ENCODE results near the gene DSP.

The DSP gene

GRCh38 chr6:7518877-7519276 lies 22.6 kb upstream of the DSP start:
- Mint-ChIP-seq H3K9me3 (no peaks in the 10 kb centered on the region), H3K27ac (no peak overlapping the region), H3K4me1 (peaks cover 5% of the 10 kb centered on the region), H3K4me3 (no peak overlapping the region), H3K27me3 (peaks cover 11% of the 10 kb centered on the region), H3K36me3 (no peaks in the 10 kb centered on the region)
- ATAC-seq (ENCODE audit: low read depth), result no peak
- DNase-seq (ENCODE audit: low spot score in 2 of 2), result no peak

GRCh38 chr6:7522873-7523272 lies 18.6 kb upstream of the DSP start:
- peaks cover 16% of the 10 kb centered on the region for H3K27me3 Mint-ChIP-seq
- peaks cover 2% of the 10 kb centered on the region for H3K36me3 Mint-ChIP-seq
- no peak for ATAC-seq (ENCODE audit: low read depth)
- peaks cover 5% of the 10 kb centered on the region for H3K4me1 Mint-ChIP-seq
- DNase-seq (ENCODE audit: low spot score in 2 of 2), result no peak
- H3K9me3 Mint-ChIP-seq, result no peaks in the 10 kb centered on the region
- no peak overlapping the region for H3K4me3 Mint-ChIP-seq
- no peak overlapping the region for H3K27ac Mint-ChIP-seq

GRCh38 chr6:7523922-7524321 lies 17.5 kb upstream of the DSP start:
- H3K4me1 Mint-ChIP-seq, result peaks cover 5% of the 10 kb centered on the region
- peaks cover 19% of the 10 kb centered on the region for H3K27me3 Mint-ChIP-seq
- no peak overlapping the region for H3K4me3 Mint-ChIP-seq
- DNase-seq (ENCODE audit: low spot score in 2 of 2) (no peak), ATAC-seq (ENCODE audit: low read depth) (no peak)
- H3K36me3 Mint-ChIP-seq, result peaks cover 2% of the 10 kb centered on the region
- H3K9me3 Mint-ChIP-seq, result no peaks in the 10 kb centered on the region
- H3K27ac Mint-ChIP-seq, result no peak overlapping the region

GRCh38 chr6:7526755-7527154 lies 14.7 kb upstream of the DSP start:
- Mint-ChIP-seq H3K27ac (no peak overlapping the region), H3K4me1 (peaks cover 5% of the 10 kb centered on the region), H3K27me3 (peaks cover 18% of the 10 kb centered on the region), H3K4me3 (no peak overlapping the region), H3K36me3 (peaks cover 2% of the 10 kb centered on the region), H3K9me3 (no peaks in the 10 kb centered on the region)
- DNase-seq (ENCODE audit: low spot score in 2 of 2) (no peak), ATAC-seq (ENCODE audit: low read depth) (no peak)

- H3K27me3 Mint-ChIP-seq, result peaks cover 13% of the 10 kb centered on the region
- no peak overlapping the region for H3K4me3 Mint-ChIP-seq
- DNase-seq (ENCODE audit: low spot score in 2 of 2) (no peak), ATAC-seq (ENCODE audit: low read depth) (no peak)
- no peaks in the 10 kb centered on the region for H3K9me3 Mint-ChIP-seq
- no peaks in the 10 kb centered on the region for H3K4me1 Mint-ChIP-seq
- peaks cover 2% of the 10 kb centered on the region for H3K36me3 Mint-ChIP-seq
- no peak overlapping the region for H3K27ac Mint-ChIP-seq
Observed at GRCh38 chr6:7528565-7528964, 12.9 kb upstream of the DSP start.

- peaks cover 13% of the 10 kb centered on the region for H3K27me3 Mint-ChIP-seq
Observed at GRCh38 chr6:7529141-7529540, 12.3 kb upstream of the DSP start.

GRCh38 chr6:7532232-7532631 lies 9.2 kb upstream of the DSP start:
- no peaks in the 10 kb centered on the region for H3K9me3 Mint-ChIP-seq
- H3K27ac Mint-ChIP-seq, result no peak overlapping the region
- peaks cover 9% of the 10 kb centered on the region for H3K27me3 Mint-ChIP-seq
- no peak overlapping the region for H3K4me3 Mint-ChIP-seq
- H3K36me3 Mint-ChIP-seq, result no peaks in the 10 kb centered on the region
- DNase-seq (ENCODE audit: low spot score in 2 of 2), result no peak
- H3K4me1 Mint-ChIP-seq, result no peaks in the 10 kb centered on the region
- no peak for ATAC-seq (ENCODE audit: low read depth)

More at GRCh38 chr6:7529141-7529540, 12.3 kb upstream of the DSP start:
- ATAC-seq (ENCODE audit: low read depth), result no peak
- no peak overlapping the region for H3K27ac Mint-ChIP-seq
- no peak for DNase-seq (ENCODE audit: low spot score in 2 of 2)
- no peak overlapping the region for H3K4me3 Mint-ChIP-seq
- H3K36me3 Mint-ChIP-seq, result peaks cover 2% of the 10 kb centered on the region
- no peaks in the 10 kb centered on the region for H3K4me1 Mint-ChIP-seq
- H3K9me3 Mint-ChIP-seq, result no peaks in the 10 kb centered on the region

GRCh38 chr6:7532821-7533220 lies 8.7 kb upstream of the DSP start:
- peaks cover 9% of the 10 kb centered on the region for H3K27me3 Mint-ChIP-seq

GRCh38 chr6:7534192-7534591 lies 7.3 kb upstream of the DSP start:
- Mint-ChIP-seq H3K4me3 (no peak overlapping the region), H3K4me1 (no peaks in the 10 kb centered on the region), H3K36me3 (no peaks in the 10 kb centered on the region), H3K27me3 (peaks cover 15% of the 10 kb centered on the region), H3K27ac (no peak overlapping the region), H3K9me3 (no peaks in the 10 kb centered on the region)
- no peak for DNase-seq (ENCODE audit: low spot score in 2 of 2)
- no peak for ATAC-seq (ENCODE audit: low read depth)

More at GRCh38 chr6:7532821-7533220, 8.7 kb upstream of the DSP start:
- Mint-ChIP-seq H3K9me3 (no peaks in the 10 kb centered on the region), H3K4me1 (no peaks in the 10 kb centered on the region), H3K4me3 (no peak overlapping the region), H3K27ac (no peak overlapping the region), H3K36me3 (no peaks in the 10 kb centered on the region)
- ATAC-seq (ENCODE audit: low read depth), result no peak
- DNase-seq (ENCODE audit: low spot score in 2 of 2), result no peak

GRCh38 chr6:7535498-7535897 lies 6.0 kb upstream of the DSP start:
- H3K27me3 Mint-ChIP-seq, result peaks cover 13% of the 10 kb centered on the region
- no peaks in the 10 kb centered on the region for H3K36me3 Mint-ChIP-seq
- no peak overlapping the region for H3K4me3 Mint-ChIP-seq
- DNase-seq (ENCODE audit: low spot score in 2 of 2) (no peak), ATAC-seq (ENCODE audit: low read depth) (no peak)
- no peak overlapping the region for H3K27ac Mint-ChIP-seq
- no peaks in the 10 kb centered on the region for H3K9me3 Mint-ChIP-seq
- H3K4me1 Mint-ChIP-seq, result no peaks in the 10 kb centered on the region

GRCh38 chr6:7537565-7538174 lies 3.8 kb upstream of the DSP start:
- Mint-ChIP-seq H3K4me3 (no peak overlapping the region), H3K9me3 (no peaks in the 10 kb centered on the region), H3K36me3 (no peaks in the 10 kb centered on the region), H3K27ac (no peak overlapping the region), H3K27me3 (peaks cover 16% of the 10 kb centered on the region), H3K4me1 (peaks cover 4% of the 10 kb centered on the region)
- DNase-seq (ENCODE audit: low spot score in 2 of 2) (no peak), ATAC-seq (ENCODE audit: low read depth) (no peak)

- H3K27me3 Mint-ChIP-seq, result peaks cover 16% of the 10 kb centered on the region
- ATAC-seq (ENCODE audit: low read depth) (no peak), DNase-seq (ENCODE audit: low spot score in 2 of 2) (no peak)
- H3K9me3 Mint-ChIP-seq, result no peaks in the 10 kb centered on the region
- H3K4me3 Mint-ChIP-seq, result no peak overlapping the region
- peaks cover 4% of the 10 kb centered on the region for H3K4me1 Mint-ChIP-seq
- no peaks in the 10 kb centered on the region for H3K36me3 Mint-ChIP-seq
- H3K27ac Mint-ChIP-seq, result no peak overlapping the region
Observed at GRCh38 chr6:7538484-7538883, 3.0 kb upstream of the DSP start.

- no peaks in the 10 kb centered on the region for H3K36me3 Mint-ChIP-seq
- H3K4me1 Mint-ChIP-seq, result peaks cover 4% of the 10 kb centered on the region
- peaks cover 25% of the 10 kb centered on the region for H3K27me3 Mint-ChIP-seq
- H3K27ac Mint-ChIP-seq, result no peak overlapping the region
- DNase-seq (ENCODE audit: low spot score in 2 of 2) (no peak), ATAC-seq (ENCODE audit: low read depth) (no peak)
- H3K4me3 Mint-ChIP-seq, result peak overlapping the region; percentile 73
- no peaks in the 10 kb centered on the region for H3K9me3 Mint-ChIP-seq
Observed at GRCh38 chr6:7540595-7540994, 876 bp upstream of the DSP start.

GRCh38 chr6:7542065-7542873 lies 798 bp downstream of the DSP start:
- ATAC-seq (ENCODE audit: low read depth), result no peak
- H3K4me3 Mint-ChIP-seq, result peak overlapping the region; percentile 88
- H3K9me3 Mint-ChIP-seq, result no peaks in the 10 kb centered on the region
- peak; percentile 21 to 38 for DNase-seq (ENCODE audit: low spot score in 2 of 2)
- H3K36me3 Mint-ChIP-seq, result no peaks in the 10 kb centered on the region
- H3K4me1 Mint-ChIP-seq, result peaks cover 4% of the 10 kb centered on the region
- peaks cover 25% of the 10 kb centered on the region for H3K27me3 Mint-ChIP-seq
- H3K27ac Mint-ChIP-seq, result peak overlapping the region; percentile 69

All from memory B cell (primary cell).